Common myeloid progenitor, CD34-positive (primary cell): Measurements from ENCODE around the gene MYMK.

Experiments used
- CTCF ChIA-PET: fragments of 350-600 bp; sonication (Branson Sonifier 250); formaldehyde crosslinking; loops from one replicate; lab custom pipeline; 2021; ENCODE audit warnings: antibody characterized with exemption; lab: Charles Lee
- POLR2A ChIA-PET: fragments of 350-600 bp; sonication (Branson Sonifier 250); formaldehyde crosslinking; loops from one replicate; lab custom pipeline; 2021; ENCODE audit warnings: antibody characterized with exemption; lab: Charles Lee
- DNase-seq, 3 donors: peaks; one replicate each; pipeline versions ENCODE4 v3.0.0 to v3.0.0-alpha.2; 2013
- H3K27ac ChIP-seq, 2 experiments: 1 replicate in 1 of 2; 2 replicates in 1 of 2; pipeline ENCODE4 v1.7.0; 2013; ENCODE audit warnings: inconsistent platforms in 2 of 2, low read length in 2 of 2, mild to moderate bottlenecking in 2 of 2, low read depth in 1 of 2, moderate library complexity in 1 of 2; ENCODE audit not compliant: severe bottlenecking in 2 of 2, insufficient read depth in 1 of 2, poor library complexity in 1 of 2
- H3K27me3 ChIP-seq, 5 experiments: replicated peaks in 2 of 5; 1 replicate in 3 of 5; 2 replicates in 2 of 5; pipeline versions ENCODE4 v1.6.1 to v1.7.0; 2013; ENCODE audit warnings: low read length in 4 of 5, mild to moderate bottlenecking in 2 of 5, moderate library complexity in 2 of 5, inconsistent platforms in 1 of 5; ENCODE audit not compliant: insufficient read depth in 5 of 5, control insufficient read depth in 4 of 5
- H3K36me3 ChIP-seq, 4 experiments: 1 replicate in 2 of 4; 2 replicates in 2 of 4; pipeline versions ENCODE4 v1.6.1 to v1.7.0; 2013; ENCODE audit warnings: low read length in 3 of 4, control low read depth in 1 of 4, mild to moderate bottlenecking in 1 of 4; ENCODE audit not compliant: control insufficient read depth in 4 of 4, insufficient read depth in 4 of 4
- H3K4me1 ChIP-seq, 4 experiments: 1 replicate in 3 of 4; 2 replicates in 1 of 4; pipeline versions ENCODE4 v1.6.1 to v1.7.1; 2013; ENCODE audit warnings: low read length in 3 of 4, mild to moderate bottlenecking in 3 of 4, control low read depth in 1 of 4, inconsistent platforms in 1 of 4, moderate library complexity in 1 of 4; ENCODE audit not compliant: control insufficient read depth in 4 of 4, insufficient read depth in 4 of 4; ENCODE audit errors: control extremely low read depth in 1 of 4
- H3K4me3 ChIP-seq, 7 experiments: 1 replicate in 4 of 7; 2 replicates in 3 of 7; pipeline versions ENCODE4 v1.5.1 to v1.7.0; 2013; ENCODE audit warnings: mild to moderate bottlenecking in 7 of 7, low read length in 6 of 7, moderate library complexity in 6 of 7, inconsistent platforms in 2 of 7, low read depth in 2 of 7, control low read depth in 1 of 7; ENCODE audit not compliant: insufficient read depth in 4 of 7, control insufficient read depth in 1 of 7; ENCODE audit errors: extremely low read depth in 1 of 7
- H3K9me3 ChIP-seq, 5 experiments: 1 replicate in 4 of 5; 2 replicates in 1 of 5; pipeline versions ENCODE4 v1.6.1 to v1.7.1; 2013; ENCODE audit warnings: low read length in 4 of 5, mild to moderate bottlenecking in 2 of 5, inconsistent platforms in 1 of 5, low read depth in 1 of 5, moderate library complexity in 1 of 5; ENCODE audit not compliant: control insufficient read depth in 4 of 5, insufficient read depth in 2 of 5; ENCODE audit errors: control extremely low read depth in 1 of 5
- WGBS: methylation state at CpG from one replicate; pipeline ENCODE4 v1.1.5; 2013; ENCODE audit not compliant: insufficient coverage; 5-methylcytosine and 5-hydroxymethylcytosine counted together

Gene MYMK

GRCh38 chr9:133475292-133476012 is 49.3 kb downstream of the MYMK start:
- POLR2A ChIA-PET: interaction anchor here (0.8 kb wide), 1 partner anchor 134 kb away, joined by 3 read pairs; no protein-coding TSS in a partner anchor
- Histone ChIP-seq H3K36me3 (peaks cover 0 to 24% (median 0%) of the 10 kb centered on the region in 4 experiments), H3K27me3 (no peaks in the 10 kb centered on the region), H3K27ac (no peak overlapping the region), H3K4me3 (peak overlapping the region in 1 of 7 experiments; percentile 8), H3K9me3 (no peaks in the 10 kb centered on the region), H3K4me1 (peaks cover 3 to 91% (median 74%) of the 10 kb centered on the region in 4 experiments)
- no peak for DNase-seq
- WGBS: 77% methylated on average over 25 of the region's 27 CpGs
- CTCF ChIA-PET: interaction anchor here (1.2 to 1.3 kb wide), 2 partner anchors 9 to 16 kb away, joined by 4 to 5 read pairs; partner anchors contain the start of gene CACFD1

GRCh38 chr9:133474853-133475252 is 49.9 kb downstream of the MYMK start:
- Histone ChIP-seq H3K27ac (no peak overlapping the region), H3K36me3 (peaks cover 0 to 24% (median 0%) of the 10 kb centered on the region in 4 experiments), H3K4me1 (peaks cover 3 to 90% (median 74%) of the 10 kb centered on the region in 4 experiments), H3K9me3 (no peaks in the 10 kb centered on the region), H3K4me3 (peak overlapping the region in 2 of 7 experiments; percentile 16 to 24), H3K27me3 (no peaks in the 10 kb centered on the region)
- CTCF ChIA-PET: interaction anchor here (1.2 to 1.3 kb wide), 3 partner anchors 9 to 21 kb away, joined by 3 to 5 read pairs (median 4); partner anchors contain the start of gene CACFD1
- POLR2A ChIA-PET: interaction anchor here (0.6 to 0.8 kb wide), 4 partner anchors 13 to 418 kb away, joined by 3 read pairs; no protein-coding TSS in a partner anchor
- WGBS: 57% methylated on average over 16 of the region's 20 CpGs
- peak in 2 of 3 donors; percentile 36 to 59 for DNase-seq

- H3K4me1 ChIP-seq: peaks cover 0 to 83% (median 69%) of the 10 kb centered on the region in 4 experiments
- no peak overlapping the region for H3K27ac ChIP-seq
- H3K9me3 ChIP-seq: no peaks in the 10 kb centered on the region
- H3K27me3 ChIP-seq: no peaks in the 10 kb centered on the region
- peak overlapping the region in 2 of 7 experiments; percentile 38 to 40 for H3K4me3 ChIP-seq
- DNase-seq: peak; percentile 95 to 99 (median 98)
- CTCF ChIA-PET: interaction anchor here (0.8 to 1.3 kb wide), 4 partner anchors 10 to 21 kb away, joined by 3 to 5 read pairs (median 4); partner anchors contain the start of gene CACFD1
- POLR2A ChIA-PET: interaction anchor here (0.5 to 1.1 kb wide), 6 partner anchors 13 to 417 kb away, joined by 3 to 4 read pairs (median 3); partner anchors contain the start of gene STKLD1
- H3K36me3 ChIP-seq: peaks cover 0 to 24% (median 0%) of the 10 kb centered on the region in 4 experiments
- WGBS: 0% methylated on average over 3 of the region's 5 CpGs
Measured at GRCh38 chr9:133474215-133474614, 50.5 kb downstream of the MYMK start.

- CTCF ChIA-PET: interaction anchor here (0.8 to 1.3 kb wide), 3 partner anchors 9 to 20 kb away, joined by 3 to 4 read pairs (median 4); partner anchors contain the start of gene CACFD1
- no peaks in the 10 kb centered on the region for H3K9me3 ChIP-seq
- POLR2A ChIA-PET: interaction anchor here (1.1 kb wide), 1 partner anchor 97 kb away, joined by 3 read pairs; the partner anchor contains the start of gene STKLD1
Measured at GRCh38 chr9:133473743-133474142, 51.0 kb downstream of the MYMK start.

GRCh38 chr9:133472753-133473378 is 51.9 kb downstream of the MYMK start:
- no peak overlapping the region for H3K27ac ChIP-seq
- WGBS: 53% methylated on average over 11 of the region's 19 CpGs
- no peak for DNase-seq
- peaks cover 0 to 70% (median 56%) of the 10 kb centered on the region in 4 experiments for H3K4me1 ChIP-seq
- ChIA-PET CTCF (no interaction called here), POLR2A (no interaction called here)
- H3K9me3 ChIP-seq: no peaks in the 10 kb centered on the region
- H3K4me3 ChIP-seq: no peak overlapping the region
- peaks cover 0 to 24% (median under 1%) of the 10 kb centered on the region in 4 experiments for H3K36me3 ChIP-seq
- no peaks in the 10 kb centered on the region for H3K27me3 ChIP-seq

More at GRCh38 chr9:133473743-133474142, 51.0 kb downstream of the MYMK start:
- 82% methylated on average over 17 of the region's 20 CpGs for WGBS
- Histone ChIP-seq H3K4me1 (peaks cover 0 to 79% (median 65%) of the 10 kb centered on the region in 4 experiments), H3K27me3 (no peaks in the 10 kb centered on the region), H3K36me3 (peaks cover 0 to 24% (median 0%) of the 10 kb centered on the region in 4 experiments), H3K4me3 (peak overlapping the region in 2 of 7 experiments; percentile 38 to 40), H3K27ac (no peak overlapping the region)
- no peak for DNase-seq

GRCh38 chr9:133472277-133472645 is 52.5 kb downstream of the MYMK start:
- CTCF ChIA-PET: no interaction called here
- POLR2A ChIA-PET: no interaction called here
- H3K27me3 ChIP-seq: no peaks in the 10 kb centered on the region
- peaks cover 0 to 24% (median 2%) of the 10 kb centered on the region in 4 experiments for H3K36me3 ChIP-seq
- no peak for DNase-seq
- H3K9me3 ChIP-seq: no peaks in the 10 kb centered on the region
- no peak overlapping the region for H3K4me3 ChIP-seq
- no peak overlapping the region for H3K27ac ChIP-seq
- H3K4me1 ChIP-seq: peaks cover 0 to 64% (median 51%) of the 10 kb centered on the region in 4 experiments
- WGBS: 100% methylated on average over 6 of the region's 11 CpGs
